HPDE6-E6E7 (cell line): ENCODE measurements around the gene GSAP.
A peak's percentile ranks its signal among the peaks of the same experiment; 100 is the strongest.
"Not testable (repeated sequence)": the region's sequence is repeated elsewhere in the genome, so short reads cannot be mapped to it uniquely, and the experiment has no call there.

Experiments
- DNase-seq: peaks from one replicate; pipeline ENCODE4 v3.0.0; 2011; ENCODE audit warnings: missing footprints; ENCODE audit errors: extremely low spot score

GSAP gene

GRCh38 chr7:77359599-77359998 lies 56.5 kb downstream of the GSAP start:
- no peak for DNase-seq

GRCh38 chr7:77354914-77355313 lies 61.2 kb downstream of the GSAP start:
- no peak for DNase-seq

GRCh38 chr7:77354484-77354883 lies 61.7 kb downstream of the GSAP start:
- DNase-seq, result no peak

- no peak for DNase-seq
Observed at GRCh38 chr7:77353911-77354310, 62.2 kb downstream of the GSAP start.

- no peak for DNase-seq
Observed at GRCh38 chr7:77353407-77353721, 62.8 kb downstream of the GSAP start.

GRCh38 chr7:77352665-77353406 lies 63.3 kb downstream of the GSAP start:
- DNase-seq, result no peak

- DNase-seq, result no peak
Observed at GRCh38 chr7:77351539-77352004, 64.6 kb downstream of the GSAP start.

GRCh38 chr7:77349141-77349540 lies 67.0 kb downstream of the GSAP start:
- DNase-seq, result no peak

GRCh38 chr7:77348371-77348813 lies 67.8 kb downstream of the GSAP start:
- no peak for DNase-seq

- no peak for DNase-seq
Observed at GRCh38 chr7:77346441-77346840, 69.7 kb downstream of the GSAP start.

- DNase-seq, result not testable (repeated sequence)
Observed at GRCh38 chr7:77345426-77345825, 70.7 kb downstream of the GSAP start.

- no peak for DNase-seq
Observed at GRCh38 chr7:77339726-77340125, 76.4 kb downstream of the GSAP start.

- DNase-seq, result no peak
Observed at GRCh38 chr7:77338883-77339629, 77.1 kb downstream of the GSAP start.

- no peak for DNase-seq
Observed at GRCh38 chr7:77338260-77338659, 77.9 kb downstream of the GSAP start.

GRCh38 chr7:77337456-77337990 lies 78.6 kb downstream of the GSAP start:
- DNase-seq, result no peak

- DNase-seq, result no peak
Observed at GRCh38 chr7:77335581-77335980, 80.6 kb downstream of the GSAP start.

GRCh38 chr7:77334039-77334438 lies 82.1 kb downstream of the GSAP start:
- DNase-seq, result not testable (repeated sequence)

- peak; percentile 81 for DNase-seq
Observed at GRCh38 chr7:77331938-77332695, 84.0 kb downstream of the GSAP start.

GRCh38 chr7:77330169-77330882 lies 85.8 kb downstream of the GSAP start:
- DNase-seq, result no peak

- DNase-seq, result no peak
Observed at GRCh38 chr7:77329466-77330168, 86.5 kb downstream of the GSAP start.

- DNase-seq, result no peak
Observed at GRCh38 chr7:77328669-77329068, 87.5 kb downstream of the GSAP start.
